Neural cell (in vitro differentiated cells): Measurements from ENCODE around the gene OSBPL9.

Experiments used
- CTCF ChIP-seq: fragments of 450-650 bp; IDR thresholded peaks from 2 replicates; pipeline ENCODE4 v1.5.1; 2014; ENCODE audit warnings: antibody characterized with exemption, mild to moderate bottlenecking, moderate library complexity; ENCODE audit not compliant: poor library complexity, severe bottlenecking
- POLR2AphosphoS5 ChIP-seq: IDR thresholded peaks from 2 replicates; pipeline ENCODE4 v1.6.1; 2012
- RAD21 ChIP-seq: fragments of 450-650 bp; conservative IDR thresholded peaks from 2 replicates; pipeline ENCODE4 v1.6.1; 2014; ENCODE audit warnings: antibody characterized with exemption, mild to moderate bottlenecking, moderate library complexity
- REST ChIP-seq: IDR thresholded peaks from 2 replicates; pipeline ENCODE4 v1.6.1; 2012; ENCODE audit warnings: borderline replicate concordance
- SMC3 ChIP-seq: fragments of 450-650 bp; conservative IDR thresholded peaks from 2 replicates; pipeline ENCODE4 v1.6.1; 2014; ENCODE audit warnings: antibody characterized with exemption, mild to moderate bottlenecking, moderate library complexity; ENCODE audit not compliant: poor library complexity

GRCh38 chr1:51741121-51741681 is 124.3 kb downstream of the OSBPL9 start:
- TF ChIP-seq CTCF, result no peak
- TF ChIP-seq POLR2AphosphoS5, result no peak
- no peak for TF ChIP-seq SMC3
- no peak for TF ChIP-seq REST
- no peak for TF ChIP-seq RAD21
